HTR-8/SVneo (cell line): ENCODE results near the gene RPL19.

ENCODE experiments used
- DNase-seq: peaks from one replicate; pipeline ENCODE4 v3.0.0; 2011; ENCODE audit warnings: low spot score, mixed read lengths; ENCODE audit not compliant: insufficient read length
- FAIRE-seq: peaks from 2 replicates; lab custom pipeline; 2011; peaks lifted over from hg19 to GRCh38; lab: Jason Lieb, UNC

RPL19 gene

GRCh38 chr17:39221572-39221971, 21.5 kb downstream of the RPL19 start:
- FAIRE-seq (peak; percentile 23), DNase-seq (no peak)

DNA sequence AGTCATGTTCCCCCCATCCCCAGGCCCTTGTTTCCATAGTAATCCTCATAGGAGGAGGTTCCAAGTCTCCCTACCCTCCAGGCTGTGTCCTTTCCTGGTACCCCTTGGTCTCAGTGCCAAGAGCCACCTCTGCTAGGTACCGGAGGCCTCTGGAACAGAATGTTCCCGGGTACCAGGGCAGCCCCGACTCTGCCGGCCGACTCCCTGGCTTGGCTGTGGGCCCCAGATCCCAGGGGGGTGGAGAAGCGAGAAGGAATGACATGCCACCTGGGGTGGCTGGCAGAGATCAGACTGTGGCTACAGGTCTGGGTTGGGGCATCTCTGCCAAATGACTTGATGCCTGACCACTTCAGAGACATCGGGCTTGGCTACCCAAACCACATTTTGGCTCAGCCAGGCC, 22.1 kb downstream of the RPL19 start:
- DNase-seq (no peak), FAIRE-seq (no peak)

DNA sequence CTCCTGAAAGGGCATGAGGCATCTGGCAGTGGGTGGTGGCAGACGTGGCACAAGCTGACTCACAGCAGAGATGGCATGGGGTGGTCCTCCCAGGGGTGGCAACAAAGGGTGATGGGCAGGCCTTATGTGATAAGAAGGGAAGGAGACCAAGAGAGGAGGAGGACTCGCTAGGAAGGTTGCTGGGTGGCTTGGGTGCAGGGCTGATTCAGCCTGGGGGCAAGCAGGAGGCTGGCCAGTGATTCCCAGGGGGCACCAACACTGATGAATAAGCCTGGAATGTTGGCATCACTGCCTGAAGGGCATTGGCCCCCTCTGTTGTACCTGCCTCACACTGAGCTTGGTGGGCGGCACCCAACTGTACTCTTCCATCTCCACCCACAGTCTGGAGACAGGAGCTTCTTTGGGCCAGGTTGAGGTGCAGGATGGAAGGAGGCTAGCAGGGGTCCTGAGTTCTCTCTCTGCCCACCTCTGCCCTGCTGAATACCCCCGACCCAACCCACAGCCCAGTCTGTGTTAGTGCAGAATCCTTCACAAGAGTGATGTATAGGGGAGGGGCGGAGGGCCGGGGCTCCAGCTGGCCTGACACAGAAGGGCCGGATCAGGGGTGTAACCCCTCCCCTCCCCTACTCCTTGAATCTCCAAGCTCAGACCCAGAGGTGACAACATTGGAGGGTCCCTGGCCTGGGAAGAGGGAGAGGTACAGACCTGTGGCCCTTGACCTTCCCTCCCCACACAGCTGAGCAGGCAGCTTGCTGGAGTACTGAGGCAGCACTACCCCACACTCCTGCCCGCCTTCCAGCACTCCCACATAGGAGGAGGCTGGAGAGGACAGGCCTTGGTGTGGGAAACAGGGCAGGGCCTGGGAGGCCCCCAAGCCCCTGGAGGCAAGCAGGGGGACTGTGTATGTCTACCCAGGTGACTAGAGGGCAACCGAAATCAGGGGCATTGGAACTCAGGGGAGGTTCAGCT, 23.1 kb downstream of the RPL19 start:
- no peak for DNase-seq
- FAIRE-seq = peak; percentile 44

- FAIRE-seq (no peak), DNase-seq (no peak)
Measured at GRCh38 chr17:39223907-39224777, 24.1 kb downstream of the RPL19 start.

DNA sequence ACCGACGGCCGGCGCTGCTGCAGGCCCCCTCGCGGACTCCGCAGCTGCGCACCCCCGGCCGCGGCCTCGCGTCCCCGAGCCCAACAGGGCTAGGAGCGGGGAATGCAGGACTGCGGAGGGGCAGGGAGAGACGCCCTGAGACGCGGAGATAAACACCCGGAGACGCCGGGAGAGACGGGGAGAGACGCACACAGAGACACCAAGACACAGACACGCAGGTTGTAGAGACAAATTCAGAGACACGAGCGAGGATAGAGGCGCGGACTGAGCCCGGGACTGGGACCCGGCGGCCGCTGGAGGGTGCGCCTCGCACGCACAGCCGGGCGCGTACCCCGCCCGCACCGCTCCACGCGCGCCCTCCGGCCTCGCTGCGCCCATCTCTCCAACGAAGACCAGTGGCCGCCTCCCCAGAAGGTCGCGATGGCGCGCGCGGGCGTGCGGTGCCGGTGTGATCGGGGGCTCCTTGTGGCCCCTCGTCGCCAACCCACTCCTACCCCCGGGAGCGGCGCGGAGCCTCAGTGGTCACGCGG, 24.8 kb downstream of the RPL19 start:
- FAIRE-seq (no peak), DNase-seq (no peak)

GRCh38 chr17:39225308-39225958, 25.4 kb downstream of the RPL19 start, which contains the start of gene STAC2:
Gene STAC2, minus strand, starts transcription at chr17:39225945. Its CDS starts 443 bp downstream, at chr17:39225502.
- DNase-seq (no peak), FAIRE-seq (no peak)

DNA sequence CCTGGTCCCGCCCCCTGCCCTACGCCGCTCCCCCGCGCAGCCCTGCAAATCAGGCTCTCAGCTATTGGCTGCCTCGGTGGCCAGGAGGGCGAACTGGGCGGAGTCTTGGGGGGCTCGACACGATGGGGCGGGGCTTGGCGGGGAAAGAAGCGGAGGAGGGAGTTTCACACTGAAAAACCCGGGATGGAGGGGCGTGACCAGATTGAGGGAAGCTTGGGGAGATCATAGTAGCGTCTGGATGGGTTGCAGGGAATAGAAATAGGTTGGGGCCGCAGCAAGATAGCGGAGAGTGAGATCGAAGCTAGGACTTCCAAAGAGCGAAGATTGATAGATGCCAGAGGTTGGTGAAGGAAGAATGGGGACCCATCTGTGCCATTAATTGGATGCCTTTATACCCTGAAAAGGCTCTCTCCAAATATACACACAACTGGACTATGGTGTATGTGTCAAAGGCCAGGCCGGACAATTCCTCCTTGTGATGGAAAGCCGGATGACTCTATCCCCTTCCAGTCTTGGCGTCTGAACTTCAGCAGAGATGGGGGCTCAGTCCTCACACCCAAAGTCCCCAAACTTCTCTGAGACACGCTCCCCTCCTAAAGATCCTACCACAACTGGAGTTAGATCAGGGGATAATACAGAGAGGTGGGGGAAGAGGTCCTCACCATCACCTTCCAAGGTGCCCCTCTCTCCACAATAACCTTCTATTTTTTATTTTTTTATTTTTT, 26.0 kb downstream of the RPL19 start:
- DNase-seq = peak; percentile 97
- peak; percentile 91 for FAIRE-seq

DNA sequence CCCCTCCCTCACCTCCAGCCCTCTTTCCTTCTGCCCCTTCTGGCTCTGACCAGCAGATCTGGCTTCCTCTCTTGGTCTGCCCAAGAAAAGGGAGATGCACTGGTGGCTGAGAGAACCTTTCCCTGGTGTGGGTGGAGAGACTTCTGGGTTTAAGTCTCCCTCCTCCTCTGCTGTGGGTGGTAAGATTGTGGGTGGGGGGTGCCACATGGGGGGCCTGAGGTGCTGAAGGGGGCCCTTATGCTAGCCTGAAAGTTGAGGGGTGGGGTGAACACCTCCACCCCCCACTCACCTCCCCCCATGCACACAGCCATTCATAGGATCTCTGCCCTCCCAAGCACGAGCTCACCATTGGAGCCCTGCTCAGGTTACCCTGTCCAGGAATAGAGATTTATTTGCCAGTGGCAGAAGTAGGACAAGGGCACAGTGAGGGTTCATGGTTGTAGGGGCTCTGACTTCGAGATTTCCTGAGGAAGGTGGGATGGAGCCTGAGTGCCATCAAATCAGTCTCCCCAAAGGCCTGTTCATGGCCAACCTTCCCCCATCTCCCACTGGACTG, 27.4 kb downstream of the RPL19 start:
- FAIRE-seq (peak; percentile 20), DNase-seq (no peak)

GRCh38 chr17:39229274-39229913, 29.3 kb downstream of the RPL19 start:
- DNase-seq (no peak), FAIRE-seq (peak; percentile 74)

- FAIRE-seq = no peak
- DNase-seq = no peak
Measured at GRCh38 chr17:39230361-39230760, 30.3 kb downstream of the RPL19 start.

DNA sequence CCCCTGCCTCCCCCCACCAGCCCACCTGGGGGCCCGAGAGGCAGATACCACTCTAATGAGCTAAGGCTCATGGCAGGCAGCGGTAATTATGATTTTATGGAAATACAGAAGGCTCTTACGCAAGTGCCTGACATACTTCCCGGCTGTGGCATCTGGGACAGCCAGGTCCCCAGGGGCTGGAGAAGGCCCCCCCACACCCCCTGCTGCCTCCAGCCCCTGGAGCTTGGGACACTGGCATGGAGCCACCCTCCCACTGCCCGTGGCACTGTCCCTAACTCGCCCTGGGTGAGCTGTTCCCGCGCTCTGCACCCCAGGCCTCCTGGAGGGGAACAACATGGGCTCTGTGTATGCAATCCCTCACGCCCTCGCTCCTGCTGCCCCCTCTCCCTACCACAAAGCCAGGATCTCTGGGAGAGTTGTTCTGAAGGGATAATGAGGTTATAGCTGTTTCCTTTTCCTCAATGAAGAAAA, 31.0 kb downstream of the RPL19 start:
- no peak for DNase-seq
- FAIRE-seq = no peak

- FAIRE-seq (no peak), DNase-seq (peak; percentile 65)
Measured at GRCh38 chr17:39231591-39232551, 31.8 kb downstream of the RPL19 start.

- FAIRE-seq (peak; percentile 57), DNase-seq (peak; percentile 89)
Measured at GRCh38 chr17:39235555-39236449, 35.7 kb downstream of the RPL19 start.

GRCh38 chr17:39236450-39236927, 36.4 kb downstream of the RPL19 start:
- DNase-seq (no peak), FAIRE-seq (no peak)

GRCh38 chr17:39236981-39237441, 36.9 kb downstream of the RPL19 start:
- FAIRE-seq = no peak

DNA sequence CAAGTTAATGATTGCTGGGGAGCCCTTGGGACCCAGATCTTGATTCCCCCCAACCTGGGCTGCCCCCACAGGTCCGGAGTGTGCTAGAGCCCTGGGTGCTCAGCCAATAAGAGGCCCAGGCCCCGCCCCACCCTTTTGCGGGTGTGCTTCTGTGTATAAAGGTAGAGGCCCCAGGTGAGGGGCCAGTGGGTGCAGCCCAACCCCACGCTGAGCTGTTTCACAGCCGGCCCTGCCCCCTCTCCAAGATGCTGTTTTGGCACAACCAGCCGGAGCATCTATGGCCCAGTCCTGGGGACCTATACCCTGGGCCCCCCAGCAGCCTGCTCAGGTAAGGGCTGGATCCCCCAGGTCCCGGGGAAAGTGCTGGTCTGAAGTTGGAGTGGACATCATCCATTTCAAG, 37.5 kb downstream of the RPL19 start:
- FAIRE-seq (no peak), DNase-seq (no peak)

More at GRCh38 chr17:39236981-39237441, 36.9 kb downstream of the RPL19 start:
- no peak for DNase-seq
